Smooth muscle cell (in vitro differentiated cells): ENCODE data around the gene LILRA2. TPM values are rescaled to one million over a fixed set of nuclear protein-coding genes. Genes with fewer than 3 reads are reported as not detected.
"Not testable (repeated sequence)": the region's sequence is repeated elsewhere in the genome, so short reads cannot be mapped to it uniquely, and the experiment has no call there.

Source experiments
- DNase-seq: peaks from one replicate; lab custom pipeline; 2025; ENCODE audit not compliant: unreplicated experiment; lab: John Stamatoyannopoulos, UW
- H2AFZ ChIP-seq: fragments of 200-600 bp; sonication (generic); 2 replicates; pipeline ENCODE4 v1.6.0; 2016; ENCODE audit warnings: antibody characterized with exemption, low read depth, mild to moderate bottlenecking
- H3F3A ChIP-seq: fragments of 200-600 bp; sonication (generic); 2 replicates; pipeline ENCODE4 v1.6.0; 2017; ENCODE audit warnings: antibody characterized with exemption, low read depth
- H3K27ac ChIP-seq: fragments of 200-600 bp; sonication (generic); 2 replicates; pipeline ENCODE4 v1.5.1; 2016; ENCODE audit warnings: low read depth, mild to moderate bottlenecking
- H3K27me3 ChIP-seq: fragments of 200-600 bp; sonication (generic); 2 replicates; pipeline ENCODE4 v1.6.1; 2016; ENCODE audit warnings: low read depth, mild to moderate bottlenecking
- H3K36me3 ChIP-seq: fragments of 200-600 bp; sonication (generic); 2 replicates; pipeline ENCODE4 v1.5.1; 2016; ENCODE audit warnings: low read depth
- H3K4me1 ChIP-seq: fragments of 200-600 bp; sonication (generic); 2 replicates; pipeline ENCODE4 v1.5.1; 2016; ENCODE audit warnings: low read depth
- H3K4me2 ChIP-seq: fragments of 200-600 bp; sonication (generic); 2 replicates; pipeline ENCODE4 v1.6.0; 2016; ENCODE audit warnings: mild to moderate bottlenecking
- H3K4me3 ChIP-seq: fragments of 200-600 bp; sonication (generic); 2 replicates; pipeline ENCODE4 v1.5.1; 2016; ENCODE audit warnings: mild to moderate bottlenecking
- H3K79me2 ChIP-seq: fragments of 200-600 bp; sonication (generic); 2 replicates; pipeline ENCODE4 v1.6.0; 2016; ENCODE audit warnings: low read depth, mild to moderate bottlenecking
- H3K9ac ChIP-seq: fragments of 200-600 bp; sonication (generic); 2 replicates; pipeline ENCODE4 v1.6.0; 2016; ENCODE audit warnings: low read depth
- H3K9me3 ChIP-seq: fragments of 200-600 bp; sonication (generic); replicated peaks from 2 replicates; pipeline ENCODE4 v1.5.1; 2016; ENCODE audit warnings: low read depth
- H4K20me1 ChIP-seq: fragments of 200-600 bp; sonication (generic); 2 replicates; pipeline ENCODE4 v1.6.0; 2016; ENCODE audit warnings: low read depth
- WGBS: methylation state at CpG from one replicate; pipeline ENCODE4 v1.1.7; 2016; ENCODE audit warnings: low lambda C conversion rate; 5-methylcytosine and 5-hydroxymethylcytosine counted together
- polyA plus RNA-seq: library from polyadenylated mRNA; unstranded; fragments of >200 nt; fragmentation: Nextera tagmentation; extraction: Ambion mirVana; gene quantifications from 2 replicates; pipeline ENCODE4 v1.2.1, GENCODE V29; 2016
- total RNA-seq: library from RNA; depleted of rRNA; stranded (reverse); fragments of >200 nt; gene quantifications from 2 replicates; pipeline ENCODE4 v1.2.3, GENCODE V29; 2014
- TF ChIP-seq, protein P1 (sequence below): fragments of 200-600 bp; sonication (generic); IDR thresholded peaks from 2 replicates; pipeline ENCODE4 v1.5.1; 2017; ENCODE audit warnings: borderline replicate concordance, mild to moderate bottlenecking, antibody characterized with exemption; ENCODE audit not compliant: insufficient read depth, poor library complexity, severe bottlenecking

The LILRA2 gene
- total and polyA plus RNA-seq, 2 experiments from 2014 or later = not detected

GRCh38 chr19:54561840-54562239 is 11.8 kb upstream of the LILRA2 start:
- H3K4me2 ChIP-seq = no peak overlapping the region
- H3K27ac ChIP-seq = no peak overlapping the region
- H3K36me3 ChIP-seq = no peaks in the 10 kb centered on the region
- WGBS = 74% methylated on average over 14 of the region's 14 CpGs
- no peak overlapping the region for H3K9ac ChIP-seq
- H3K27me3 ChIP-seq = no peaks in the 10 kb centered on the region
- H3K4me3 ChIP-seq = no peak overlapping the region
- H4K20me1 ChIP-seq = no peaks in the 10 kb centered on the region
- peaks cover 18% of the 10 kb centered on the region for H3K9me3 ChIP-seq
- H3K79me2 ChIP-seq = no peaks in the 10 kb centered on the region
- DNase-seq = no peak
- no peaks in the 10 kb centered on the region for H3K4me1 ChIP-seq
- no peak overlapping the region for H2AFZ ChIP-seq
- no peaks in the 10 kb centered on the region for H3F3A ChIP-seq
- TF ChIP-seq, protein P1, sequence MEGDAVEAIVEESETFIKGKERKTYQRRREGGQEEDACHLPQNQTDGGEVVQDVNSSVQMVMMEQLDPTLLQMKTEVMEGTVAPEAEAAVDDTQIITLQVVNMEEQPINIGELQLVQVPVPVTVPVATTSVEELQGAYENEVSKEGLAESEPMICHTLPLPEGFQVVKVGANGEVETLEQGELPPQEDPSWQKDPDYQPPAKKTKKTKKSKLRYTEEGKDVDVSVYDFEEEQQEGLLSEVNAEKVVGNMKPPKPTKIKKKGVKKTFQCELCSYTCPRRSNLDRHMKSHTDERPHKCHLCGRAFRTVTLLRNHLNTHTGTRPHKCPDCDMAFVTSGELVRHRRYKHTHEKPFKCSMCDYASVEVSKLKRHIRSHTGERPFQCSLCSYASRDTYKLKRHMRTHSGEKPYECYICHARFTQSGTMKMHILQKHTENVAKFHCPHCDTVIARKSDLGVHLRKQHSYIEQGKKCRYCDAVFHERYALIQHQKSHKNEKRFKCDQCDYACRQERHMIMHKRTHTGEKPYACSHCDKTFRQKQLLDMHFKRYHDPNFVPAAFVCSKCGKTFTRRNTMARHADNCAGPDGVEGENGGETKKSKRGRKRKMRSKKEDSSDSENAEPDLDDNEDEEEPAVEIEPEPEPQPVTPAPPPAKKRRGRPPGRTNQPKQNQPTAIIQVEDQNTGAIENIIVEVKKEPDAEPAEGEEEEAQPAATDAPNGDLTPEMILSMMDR = no peak

DNA sequence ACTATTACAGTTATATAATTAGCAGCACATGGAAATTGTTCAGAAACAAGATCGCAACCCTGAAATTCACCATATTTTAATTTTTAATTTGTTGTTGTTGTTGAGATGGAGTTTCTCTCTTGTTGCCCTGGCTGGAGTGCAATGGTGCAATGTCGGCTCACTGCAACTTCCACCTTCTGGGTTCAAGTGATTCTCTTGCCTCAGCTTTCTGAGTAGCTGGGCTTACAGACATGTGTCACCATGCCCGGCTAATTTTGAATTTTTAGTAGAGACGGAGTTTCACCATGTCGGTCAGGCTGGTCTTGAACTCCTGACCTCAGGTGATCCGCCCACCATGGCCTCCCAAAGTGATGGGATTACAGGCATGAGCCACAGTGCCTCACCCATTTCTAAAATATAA is 10.4 kb upstream of the LILRA2 start:
- not testable (repeated sequence) for H3K9ac ChIP-seq, H3K27ac ChIP-seq, H3K4me2 ChIP-seq, H3K79me2 ChIP-seq, H2AFZ ChIP-seq, H3K4me3 ChIP-seq, H3K4me1 ChIP-seq, H3K36me3 ChIP-seq, H3F3A ChIP-seq, H3K27me3 ChIP-seq, H4K20me1 ChIP-seq, DNase-seq
- H3K9me3 ChIP-seq = peaks cover 11% of the 10 kb centered on the region
- WGBS = 88% methylated on average over 6 of the region's 6 CpGs

GRCh38 chr19:54570316-54570715 is 3.3 kb upstream of the LILRA2 start:
- H3K9ac ChIP-seq = no peak overlapping the region
- H3K4me3 ChIP-seq = no peak overlapping the region
- no peaks in the 10 kb centered on the region for H3K9me3 ChIP-seq
- H3K4me1 ChIP-seq = no peaks in the 10 kb centered on the region
- H4K20me1 ChIP-seq = no peaks in the 10 kb centered on the region
- H3K36me3 ChIP-seq = no peaks in the 10 kb centered on the region
- no peak overlapping the region for H3K27ac ChIP-seq
- H3K4me2 ChIP-seq = no peak overlapping the region
- no peaks in the 10 kb centered on the region for H3K27me3 ChIP-seq
- no peaks in the 10 kb centered on the region for H3K79me2 ChIP-seq
- WGBS = 48% methylated on average over 3 of the region's 3 CpGs
- TF ChIP-seq, protein P1 = no peak
- no peaks in the 10 kb centered on the region for H3F3A ChIP-seq
- H2AFZ ChIP-seq = no peak overlapping the region
- no peak for DNase-seq

DNA sequence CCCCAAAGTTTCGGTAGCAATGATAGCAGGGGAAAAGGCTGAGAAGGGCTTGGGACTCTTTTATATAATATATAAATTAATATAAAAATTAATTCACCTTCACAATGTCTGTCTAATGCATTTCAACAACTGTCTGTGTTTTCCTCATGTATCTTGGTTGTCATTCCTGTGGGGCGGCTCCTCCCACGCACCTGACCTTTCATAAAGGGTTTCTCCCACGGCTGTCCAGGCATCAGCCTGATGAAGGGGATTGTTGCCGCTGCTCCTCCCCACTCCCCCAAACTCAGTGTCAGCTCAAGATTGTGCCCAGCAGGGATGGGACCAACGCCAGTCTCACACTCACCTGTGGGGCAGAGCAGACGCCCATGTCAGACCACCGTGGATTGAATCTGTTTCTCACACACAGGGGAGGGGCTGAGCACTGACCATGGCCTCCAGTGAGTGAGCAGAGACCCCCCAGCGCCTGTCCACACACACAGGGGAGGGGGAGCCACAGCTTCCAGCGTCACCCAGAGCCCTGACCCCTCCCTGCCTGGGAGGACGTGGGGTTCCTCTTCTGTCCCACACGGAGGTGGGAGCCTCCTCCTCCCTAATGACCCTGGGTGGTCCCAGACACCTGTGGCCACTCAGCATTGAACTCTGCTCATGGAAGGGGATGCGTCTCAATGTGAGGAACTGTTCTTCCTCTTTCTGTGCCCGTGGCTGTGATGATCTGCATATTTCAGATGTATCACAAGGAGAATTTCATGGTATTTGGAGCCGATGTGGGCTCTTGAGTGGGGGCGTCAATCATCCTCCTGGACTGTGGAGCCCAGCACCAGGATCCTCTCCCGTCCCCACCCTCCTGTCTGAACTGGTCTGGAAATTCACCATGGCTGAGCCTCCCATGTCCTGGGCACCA is 1.6 kb upstream of the LILRA2 start:
- H3K79me2 ChIP-seq, H3K36me3 ChIP-seq, H3K27ac ChIP-seq, DNase-seq, H2AFZ ChIP-seq, H3K4me1 ChIP-seq, H3K4me3 ChIP-seq, H3K4me2 ChIP-seq, H4K20me1 ChIP-seq, H3K9ac ChIP-seq, H3K9me3 ChIP-seq, H3K27me3 ChIP-seq, H3F3A ChIP-seq: not testable (repeated sequence)
- WGBS = 68% methylated on average over 17 of the region's 17 CpGs
